Subcutaneous abdominal adipose tissue (tissue), 5 donors: ENCODE results near the gene ERCC6L2.

Source experiments
- H3K27ac ChIP-seq: one replicate; pipeline ENCODE4 v1.7.0; 2013; ENCODE audit warnings: low read depth, mild to moderate bottlenecking, inconsistent platforms, low read length, moderate library complexity
- H3K27me3 ChIP-seq, 5 donors: one replicate each; pipeline ENCODE4 v1.7.0; 2013; ENCODE audit warnings: low read length in 5 of 5, inconsistent platforms in 1 of 5; ENCODE audit not compliant: control insufficient read depth in 5 of 5, insufficient read depth in 4 of 5
- H3K36me3 ChIP-seq, 5 donors: one replicate each; pipeline ENCODE4 v1.7.0; 2013; ENCODE audit warnings: low read length in 5 of 5; ENCODE audit not compliant: control insufficient read depth in 5 of 5, insufficient read depth in 5 of 5
- H3K4me1 ChIP-seq, 5 donors: one replicate each; pipeline ENCODE4 v1.7.0; 2013; ENCODE audit warnings: low read length in 5 of 5, mild to moderate bottlenecking in 3 of 5, moderate library complexity in 1 of 5; ENCODE audit not compliant: control insufficient read depth in 5 of 5, insufficient read depth in 5 of 5
- H3K4me3 ChIP-seq, 5 donors: one replicate each; pipeline ENCODE4 v1.7.0; 2013; ENCODE audit warnings: low read length in 5 of 5, low read depth in 1 of 5
- H3K9ac ChIP-seq, 5 donors: one replicate each; pipeline ENCODE4 v1.7.0; 2013; ENCODE audit warnings: low read length in 5 of 5, mild to moderate bottlenecking in 4 of 5, moderate library complexity in 3 of 5
- H3K9me3 ChIP-seq, 5 donors: one replicate each; pipeline ENCODE4 v1.7.0; 2013; ENCODE audit warnings: low read length in 5 of 5; ENCODE audit not compliant: control insufficient read depth in 5 of 5
- donor health status: healthy.
- donor health status: healthy.
- donor health status: healthy.
- donor health status: healthy.
- donor health status: healthy.

The ERCC6L2 gene, protein sequence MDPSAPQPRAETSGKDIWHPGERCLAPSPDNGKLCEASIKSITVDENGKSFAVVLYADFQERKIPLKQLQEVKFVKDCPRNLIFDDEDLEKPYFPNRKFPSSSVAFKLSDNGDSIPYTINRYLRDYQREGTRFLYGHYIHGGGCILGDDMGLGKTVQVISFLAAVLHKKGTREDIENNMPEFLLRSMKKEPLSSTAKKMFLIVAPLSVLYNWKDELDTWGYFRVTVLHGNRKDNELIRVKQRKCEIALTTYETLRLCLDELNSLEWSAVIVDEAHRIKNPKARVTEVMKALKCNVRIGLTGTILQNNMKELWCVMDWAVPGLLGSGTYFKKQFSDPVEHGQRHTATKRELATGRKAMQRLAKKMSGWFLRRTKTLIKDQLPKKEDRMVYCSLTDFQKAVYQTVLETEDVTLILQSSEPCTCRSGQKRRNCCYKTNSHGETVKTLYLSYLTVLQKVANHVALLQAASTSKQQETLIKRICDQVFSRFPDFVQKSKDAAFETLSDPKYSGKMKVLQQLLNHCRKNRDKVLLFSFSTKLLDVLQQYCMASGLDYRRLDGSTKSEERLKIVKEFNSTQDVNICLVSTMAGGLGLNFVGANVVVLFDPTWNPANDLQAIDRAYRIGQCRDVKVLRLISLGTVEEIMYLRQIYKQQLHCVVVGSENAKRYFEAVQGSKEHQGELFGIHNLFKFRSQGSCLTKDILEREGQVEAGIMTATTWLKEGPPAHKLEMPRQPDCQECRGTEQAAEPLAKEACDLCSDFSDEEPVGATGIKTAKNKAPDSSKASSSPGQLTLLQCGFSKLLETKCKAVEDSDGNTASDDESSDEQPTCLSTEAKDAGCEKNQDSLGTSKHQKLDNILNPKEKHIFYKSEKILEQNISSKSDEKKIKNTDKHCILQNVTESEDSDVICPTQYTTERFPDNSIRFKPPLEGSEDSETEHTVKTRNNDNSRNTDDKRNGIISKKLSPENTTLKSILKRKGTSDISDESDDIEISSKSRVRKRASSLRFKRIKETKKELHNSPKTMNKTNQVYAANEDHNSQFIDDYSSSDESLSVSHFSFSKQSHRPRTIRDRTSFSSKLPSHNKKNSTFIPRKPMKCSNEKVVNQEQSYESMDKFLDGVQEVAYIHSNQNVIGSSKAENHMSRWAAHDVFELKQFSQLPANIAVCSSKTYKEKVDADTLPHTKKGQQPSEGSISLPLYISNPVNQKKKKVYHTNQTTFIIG (N-terminal part only)

DNA sequence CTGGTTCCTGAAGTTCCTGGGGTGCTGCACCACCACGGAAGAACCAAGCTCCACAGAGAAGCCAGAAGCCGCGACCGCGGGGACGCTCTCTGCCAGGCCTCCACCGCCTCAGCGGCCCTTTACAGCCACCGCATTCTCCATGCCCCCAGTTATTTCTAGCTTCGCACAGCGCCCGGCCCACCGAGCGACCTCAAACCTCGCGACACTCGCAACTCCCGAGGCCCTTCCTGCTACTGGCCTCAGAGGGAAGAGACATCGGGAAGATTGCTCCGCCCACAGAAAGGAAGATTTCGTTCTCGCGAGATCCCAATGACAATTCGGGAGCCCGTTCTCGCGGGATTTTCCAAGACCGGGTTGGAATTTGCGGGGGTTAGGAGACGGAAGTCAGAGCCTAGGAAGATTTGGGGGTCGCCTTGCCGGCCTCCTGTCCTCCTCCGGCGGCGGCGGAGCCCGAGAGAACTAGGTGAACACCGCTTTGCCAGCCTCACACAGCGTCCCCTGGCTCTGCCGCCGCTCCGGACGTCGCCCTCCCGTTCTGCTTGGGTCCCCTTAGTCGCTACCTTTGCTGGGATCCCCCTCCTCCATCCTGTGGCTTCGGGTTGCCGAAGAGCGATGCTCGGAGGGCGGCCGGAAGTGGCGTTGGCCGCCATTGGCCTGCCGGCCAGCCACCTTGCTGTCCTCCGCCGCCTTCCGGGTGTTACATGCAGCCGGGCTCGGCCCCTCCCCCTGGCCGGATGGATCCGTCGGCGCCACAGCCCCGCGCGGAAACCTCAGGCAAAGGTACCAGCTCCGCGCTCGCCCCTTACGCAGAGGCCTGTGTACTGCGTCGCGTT lies at the start of gene ERCC6L2:
ERCC6L2 (plus strand) TSS at position 387 of the 833 bp plus-strand sequence; CDS start at position 735, 348 bp downstream.
- H3K36me3 ChIP-seq = no peaks in the 10 kb centered on the region
- peak within 1 kb of the TSS in 1 of 5 donors; percentile 90 for H3K4me3 ChIP-seq
- no peaks in the 10 kb centered on the region for H3K9me3 ChIP-seq
- H3K9ac ChIP-seq = peak within 1 kb of the TSS in 1 of 5 donors; percentile 95
- H3K27ac ChIP-seq = peak within 1 kb of the TSS; percentile 98
- no peaks in the 10 kb centered on the region for H3K27me3 ChIP-seq
- H3K4me1 ChIP-seq = peaks cover 4 to 11% (median 9%) of the 10 kb centered on the region in 5 donors

DNA sequence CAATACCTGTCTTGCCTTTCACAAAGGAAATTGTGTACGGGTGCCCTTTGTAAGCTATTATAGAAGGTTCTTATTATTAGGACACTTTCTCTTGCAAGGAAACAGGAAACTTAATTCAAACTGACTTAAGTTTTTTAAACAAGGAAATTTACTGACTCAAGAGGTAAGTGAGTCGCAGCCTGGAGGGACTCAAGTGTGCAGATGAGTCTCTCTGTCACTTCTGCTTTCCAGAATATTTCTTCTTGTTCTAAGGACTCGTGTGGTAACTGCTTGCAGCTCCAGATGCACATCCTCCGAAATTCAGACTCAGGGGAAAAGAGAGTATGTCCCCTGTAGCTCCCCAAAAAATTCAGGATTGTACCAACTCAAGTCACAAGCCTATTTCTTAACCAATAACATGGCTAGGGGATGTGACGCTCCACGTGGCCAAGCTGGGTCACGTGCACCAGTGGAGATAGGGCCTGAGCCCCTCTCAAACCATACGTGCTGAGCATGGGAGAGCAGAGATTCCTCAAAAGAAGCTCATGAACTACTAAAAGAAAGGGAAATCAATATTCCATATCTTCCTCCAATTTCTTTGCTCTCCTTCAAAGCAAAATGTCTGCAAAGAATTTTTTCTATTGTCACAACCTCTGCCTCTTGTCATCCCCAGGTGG lies 49.2 kb upstream of the ERCC6L2 start:
- H3K27me3 ChIP-seq = peaks cover 0 to 4% (median 0%) of the 10 kb centered on the region in 5 donors
- H3K9ac ChIP-seq = no peak overlapping the region
- H3K36me3 ChIP-seq = no peaks in the 10 kb centered on the region
- no peaks in the 10 kb centered on the region for H3K9me3 ChIP-seq
- H3K4me1 ChIP-seq = no peaks in the 10 kb centered on the region
- no peak overlapping the region for H3K27ac ChIP-seq
- no peak overlapping the region for H3K4me3 ChIP-seq

DNA sequence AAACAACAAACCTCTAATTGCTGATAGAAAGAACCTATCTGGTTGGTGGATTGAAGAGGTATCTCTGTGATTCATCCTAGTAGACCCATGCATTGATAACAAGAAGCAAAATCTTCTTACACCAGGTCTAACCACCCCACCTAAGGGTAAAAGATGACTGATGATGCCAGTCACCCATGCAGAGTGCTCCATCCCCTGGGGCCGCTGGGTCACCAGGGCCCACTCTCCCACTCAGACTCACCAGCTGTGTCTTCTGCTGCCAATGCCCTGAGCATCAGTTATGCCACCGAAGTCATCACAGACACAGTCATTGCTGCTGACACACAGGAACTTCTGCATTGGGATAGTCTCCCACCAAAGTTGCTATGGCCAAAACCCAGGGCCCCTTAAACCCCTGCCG lies 44.7 kb upstream of the ERCC6L2 start:
- Histone ChIP-seq H3K4me3 (no peak overlapping the region), H3K27me3 (peaks cover 0 to 4% (median 0%) of the 10 kb centered on the region in 5 donors), H3K36me3 (no peaks in the 10 kb centered on the region), H3K4me1 (no peaks in the 10 kb centered on the region), H3K27ac (no peak overlapping the region), H3K9me3 (no peaks in the 10 kb centered on the region), H3K9ac (no peak overlapping the region)

DNA sequence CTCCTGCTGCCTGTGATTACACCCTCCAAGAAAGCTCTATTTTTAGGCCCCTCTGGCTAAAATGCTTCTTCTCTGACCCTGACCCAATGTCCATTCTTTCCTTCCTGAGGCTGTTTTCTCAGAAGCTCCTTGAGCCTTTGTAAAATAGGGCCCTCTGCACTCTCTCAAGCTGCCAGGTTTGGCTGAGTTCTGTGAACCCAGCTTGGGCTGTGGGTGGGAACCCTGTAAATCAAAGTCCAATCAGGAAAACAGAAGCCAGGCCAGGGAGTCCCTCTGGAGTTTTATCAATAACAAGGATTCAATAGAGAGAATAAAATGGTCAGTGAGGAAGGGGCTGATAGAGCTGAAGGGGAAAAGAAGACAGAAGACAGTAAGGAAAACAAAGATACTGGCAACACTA lies 43.7 kb upstream of the ERCC6L2 start:
- Histone ChIP-seq H3K27me3 (peaks cover 0 to 4% (median 0%) of the 10 kb centered on the region in 5 donors), H3K4me1 (no peaks in the 10 kb centered on the region), H3K9me3 (no peaks in the 10 kb centered on the region), H3K36me3 (no peaks in the 10 kb centered on the region), H3K9ac (no peak overlapping the region), H3K27ac (no peak overlapping the region), H3K4me3 (no peak overlapping the region)

DNA sequence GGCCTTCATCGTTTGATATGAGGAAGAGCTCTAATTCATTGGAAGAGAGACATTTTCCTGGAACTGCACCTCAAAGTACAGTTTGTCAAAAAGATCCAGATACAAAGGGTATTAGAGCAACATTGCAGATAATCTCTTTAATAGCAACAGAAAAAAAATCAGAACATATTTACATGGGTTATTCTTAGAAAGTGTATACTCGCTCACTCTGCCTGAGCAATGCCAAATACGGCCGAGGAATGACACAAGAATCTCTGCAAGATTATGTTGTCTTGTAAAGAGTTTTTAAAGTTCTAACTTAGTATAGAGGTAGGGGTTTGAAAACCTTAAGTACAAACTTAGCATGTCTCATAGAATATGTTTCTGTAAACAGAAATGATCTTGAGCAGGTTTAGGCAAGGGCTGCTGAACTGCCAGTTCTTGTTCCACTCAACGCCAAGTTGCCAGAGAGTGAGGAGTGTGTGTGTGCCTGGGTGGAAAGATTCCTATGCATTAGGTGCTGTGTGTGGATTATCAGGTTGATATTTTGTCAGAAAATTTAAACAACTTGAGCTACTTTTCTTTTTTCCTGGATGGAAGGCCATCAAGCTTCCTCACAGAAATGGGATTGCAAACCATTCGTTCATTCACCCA lies 41.8 kb upstream of the ERCC6L2 start:
- H3K27ac ChIP-seq = no peak overlapping the region
- no peak overlapping the region for H3K4me3 ChIP-seq
- no peak overlapping the region for H3K9ac ChIP-seq
- no peaks in the 10 kb centered on the region for H3K9me3 ChIP-seq
- H3K4me1 ChIP-seq = no peaks in the 10 kb centered on the region
- no peaks in the 10 kb centered on the region for H3K27me3 ChIP-seq
- no peaks in the 10 kb centered on the region for H3K36me3 ChIP-seq

DNA sequence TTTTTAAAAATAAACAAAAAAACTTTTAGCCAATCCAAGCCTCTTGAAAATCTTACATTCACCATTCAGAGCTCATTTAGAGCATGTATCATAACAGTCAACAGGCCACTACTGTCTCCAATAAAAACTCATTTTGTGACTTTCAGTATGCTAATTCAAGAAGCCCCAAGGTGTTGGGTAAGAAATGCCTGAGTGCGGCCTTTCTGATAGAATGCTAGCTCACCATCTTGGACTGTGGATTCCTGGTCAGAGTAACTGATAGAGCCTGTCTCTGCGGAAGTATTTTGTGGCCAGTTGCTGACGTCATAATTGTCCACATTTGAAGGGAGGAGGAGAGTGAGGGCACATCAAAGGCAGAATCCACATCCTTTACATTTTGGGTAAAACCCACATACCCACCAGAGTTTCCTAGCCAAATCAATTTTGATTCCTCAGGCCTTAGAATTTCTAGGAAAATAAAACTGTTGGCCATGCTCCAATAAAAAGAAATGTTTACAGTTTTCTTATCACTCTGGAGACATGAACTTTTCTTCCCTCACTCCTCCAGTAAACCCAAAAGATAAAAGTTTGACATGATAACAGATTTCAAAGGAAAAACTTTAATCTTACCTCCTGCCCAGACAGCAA lies 41.1 kb upstream of the ERCC6L2 start:
- Histone ChIP-seq H3K27me3 (no peaks in the 10 kb centered on the region), H3K9ac (no peak overlapping the region), H3K4me1 (no peaks in the 10 kb centered on the region), H3K4me3 (no peak overlapping the region), H3K9me3 (peaks cover 0 to 3% (median 0%) of the 10 kb centered on the region in 5 donors), H3K36me3 (no peaks in the 10 kb centered on the region), H3K27ac (no peak overlapping the region)

DNA sequence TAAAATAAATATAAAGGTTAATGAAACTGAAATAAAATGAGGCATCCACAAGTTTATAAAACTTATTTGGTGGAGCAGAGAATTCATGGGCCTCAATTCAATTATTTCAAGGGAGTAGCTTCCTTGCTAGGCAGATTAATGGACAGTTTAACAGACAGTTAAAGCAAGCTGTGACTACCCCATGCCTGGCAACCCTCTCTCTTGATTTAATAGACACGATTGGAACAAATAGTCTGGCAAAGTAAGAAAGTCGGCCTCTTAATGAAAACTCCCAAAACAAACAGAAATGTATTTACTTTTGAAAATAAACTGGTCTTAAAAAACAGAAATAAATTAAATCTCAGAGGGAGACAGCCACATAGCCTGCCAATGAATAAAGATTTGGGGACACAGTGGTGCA lies 40.1 kb upstream of the ERCC6L2 start:
- Histone ChIP-seq H3K27ac (no peak overlapping the region), H3K36me3 (no peaks in the 10 kb centered on the region), H3K9me3 (peaks cover 0 to 3% (median 0%) of the 10 kb centered on the region in 5 donors), H3K4me1 (peaks cover 0 to 3% (median 0%) of the 10 kb centered on the region in 5 donors), H3K9ac (no peak overlapping the region), H3K4me3 (no peak overlapping the region), H3K27me3 (no peaks in the 10 kb centered on the region)

DNA sequence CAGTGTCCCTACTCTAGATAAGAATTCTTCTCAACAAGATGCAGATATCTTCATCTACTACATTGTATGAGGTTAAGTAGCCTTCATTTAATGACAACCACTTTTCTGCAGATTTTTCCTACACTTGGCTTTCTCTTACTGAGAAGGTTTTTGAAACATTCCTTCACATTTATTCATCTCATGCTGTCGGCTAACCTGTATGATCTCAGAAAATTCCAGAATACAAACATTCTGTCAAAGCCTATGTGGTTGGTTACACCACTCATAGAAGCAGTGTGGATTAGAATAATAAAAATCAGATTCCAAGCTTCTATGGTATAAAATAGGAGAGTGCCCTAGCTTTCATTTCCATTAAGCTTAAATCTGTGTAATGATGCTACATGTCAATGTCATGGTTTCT lies 39.4 kb upstream of the ERCC6L2 start:
- Histone ChIP-seq H3K36me3 (no peaks in the 10 kb centered on the region), H3K4me3 (no peak overlapping the region), H3K4me1 (peaks cover 0 to 3% (median 0%) of the 10 kb centered on the region in 5 donors), H3K27me3 (no peaks in the 10 kb centered on the region), H3K9ac (no peak overlapping the region), H3K9me3 (peaks cover 0 to 3% (median 0%) of the 10 kb centered on the region in 5 donors), H3K27ac (no peak overlapping the region)
